HEK293T (cell line): ENCODE measurements around the gene NLRP4.

ENCODE experiments used
- CTCF ChIA-PET: fragments of 350-600 bp; formaldehyde crosslinking; extraction: SDS; loops from one replicate; lab custom pipeline; 2021; ENCODE audit warnings: antibody characterized with exemption, inconsistent platforms; lab: Yijun Ruan, JAX
- POLR2A ChIA-PET: fragments of 350-600 bp; formaldehyde crosslinking; extraction: SDS; loops from one replicate; lab custom pipeline; 2020; ENCODE audit warnings: antibody characterized with exemption, inconsistent platforms; lab: Yijun Ruan, JAX
- DNase-seq: peaks from one replicate; pipeline ENCODE4 v3.0.0; 2012; ENCODE audit warnings: mixed read lengths; ENCODE audit errors: extremely low spot score
- ARNT ChIP-seq: fragments of 450-650 bp; IDR thresholded peaks from 2 replicates; pipeline ENCODE4 v1.6.1; 2017; ENCODE audit warnings: mild to moderate bottlenecking
- BHLHE40 ChIP-seq: fragments of 450-650 bp; IDR thresholded peaks from 2 replicates; pipeline ENCODE4 v1.6.1; 2016; ENCODE audit warnings: mild to moderate bottlenecking, moderate library complexity, borderline replicate concordance
- CTBP1 ChIP-seq: fragments of 450-650 bp; IDR thresholded peaks from 2 replicates; pipeline ENCODE4 v1.6.1; 2016; ENCODE audit warnings: borderline replicate concordance
- ELF4 ChIP-seq: fragments of 450-650 bp; IDR thresholded peaks from 2 replicates; pipeline ENCODE4 v1.6.1; 2017; ENCODE audit warnings: antibody characterized with exemption
- FOXA1 ChIP-seq: fragments of 450-650 bp; IDR thresholded peaks from 2 replicates; pipeline ENCODE4 v1.6.1; 2016; ENCODE audit warnings: mild to moderate bottlenecking
- FOXK2 ChIP-seq: fragments of 450-650 bp; IDR thresholded peaks from 2 replicates; pipeline ENCODE4 v1.6.1; 2016; ENCODE audit warnings: mild to moderate bottlenecking
- FOXM1 ChIP-seq: fragments of 450-650 bp; IDR thresholded peaks from 2 replicates; pipeline ENCODE4 v1.6.1; 2017; ENCODE audit warnings: mild to moderate bottlenecking, borderline replicate concordance
- HDGF ChIP-seq: fragments of 450-650 bp; IDR thresholded peaks from 2 replicates; pipeline ENCODE4 v1.6.1; 2017; ENCODE audit warnings: antibody characterized with exemption, borderline replicate concordance
- L3MBTL2 ChIP-seq: fragments of 450-650 bp; conservative IDR thresholded peaks from 2 replicates; pipeline ENCODE4 v1.6.1; 2016; ENCODE audit warnings: mild to moderate bottlenecking
- LEF1 ChIP-seq: fragments of 450-650 bp; IDR thresholded peaks from 2 replicates; pipeline ENCODE4 v1.6.1; 2017; ENCODE audit warnings: mild to moderate bottlenecking, borderline replicate concordance
- NFRKB ChIP-seq: fragments of 450-650 bp; IDR thresholded peaks from 2 replicates; pipeline ENCODE4 v1.6.1; 2016; ENCODE audit warnings: mild to moderate bottlenecking, moderate library complexity
- PKNOX1 ChIP-seq: fragments of 450-650 bp; IDR thresholded peaks from 2 replicates; pipeline ENCODE4 v1.6.1; 2016
- SP1 ChIP-seq: fragments of 450-650 bp; IDR thresholded peaks from 2 replicates; pipeline ENCODE4 v1.6.1; 2017
- SUZ12 ChIP-seq: fragments of 450-650 bp; IDR thresholded peaks from 2 replicates; pipeline ENCODE4 v1.6.1; 2016; ENCODE audit warnings: mild to moderate bottlenecking
- TARDBP ChIP-seq: fragments of 450-650 bp; IDR thresholded peaks from 2 replicates; pipeline ENCODE4 v1.6.1; 2016
- ZNF384 ChIP-seq: fragments of 450-650 bp; IDR thresholded peaks from 2 replicates; pipeline ENCODE4 v1.6.1; 2016

NLRP4 gene

DNA sequence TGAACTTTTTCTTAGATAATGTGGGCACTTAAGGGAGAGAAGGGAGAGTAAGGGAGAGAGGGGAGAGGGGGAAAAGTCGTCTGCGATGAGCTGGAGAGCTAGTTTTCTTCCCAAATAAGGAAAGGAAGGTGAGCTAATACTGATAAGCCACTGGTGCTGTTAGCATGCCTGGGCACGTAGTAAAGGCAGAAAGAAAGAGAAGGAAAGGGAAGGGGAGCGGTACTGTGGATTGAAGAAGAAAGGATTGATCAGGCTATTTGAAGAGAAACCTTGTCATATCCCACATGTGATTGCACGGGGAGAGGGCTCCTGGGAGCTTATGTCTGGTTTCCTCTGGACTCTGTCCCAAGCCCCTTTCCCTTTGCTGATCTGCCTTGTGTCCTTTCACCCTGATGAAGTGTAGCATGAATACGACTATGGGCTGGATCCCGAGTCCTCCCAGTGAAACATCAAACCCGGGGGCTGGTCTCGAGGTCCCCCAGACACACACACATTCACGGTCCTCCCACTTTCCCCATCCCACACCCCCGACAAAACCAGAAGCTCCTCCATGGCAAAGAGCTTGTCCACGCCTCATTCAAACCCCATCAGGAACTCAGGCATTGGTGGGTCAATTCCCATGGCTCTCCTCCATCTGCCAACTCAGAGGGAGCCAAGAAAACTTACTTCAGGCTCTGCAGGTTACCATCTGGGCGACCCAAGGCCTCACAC is 65.2 kb downstream of the NLRP4 start:
- ChIA-PET CTCF (no interaction called here), POLR2A (no interaction called here)
- no peak for DNase-seq
- TF ChIP-seq SP1 (no peak), ELF4 (no peak), HDGF (no peak), FOXA1 (no peak), FOXM1 (no peak), LEF1 (no peak), ARNT (no peak), L3MBTL2 (no peak), CTBP1 (no peak), TARDBP (no peak)

DNA sequence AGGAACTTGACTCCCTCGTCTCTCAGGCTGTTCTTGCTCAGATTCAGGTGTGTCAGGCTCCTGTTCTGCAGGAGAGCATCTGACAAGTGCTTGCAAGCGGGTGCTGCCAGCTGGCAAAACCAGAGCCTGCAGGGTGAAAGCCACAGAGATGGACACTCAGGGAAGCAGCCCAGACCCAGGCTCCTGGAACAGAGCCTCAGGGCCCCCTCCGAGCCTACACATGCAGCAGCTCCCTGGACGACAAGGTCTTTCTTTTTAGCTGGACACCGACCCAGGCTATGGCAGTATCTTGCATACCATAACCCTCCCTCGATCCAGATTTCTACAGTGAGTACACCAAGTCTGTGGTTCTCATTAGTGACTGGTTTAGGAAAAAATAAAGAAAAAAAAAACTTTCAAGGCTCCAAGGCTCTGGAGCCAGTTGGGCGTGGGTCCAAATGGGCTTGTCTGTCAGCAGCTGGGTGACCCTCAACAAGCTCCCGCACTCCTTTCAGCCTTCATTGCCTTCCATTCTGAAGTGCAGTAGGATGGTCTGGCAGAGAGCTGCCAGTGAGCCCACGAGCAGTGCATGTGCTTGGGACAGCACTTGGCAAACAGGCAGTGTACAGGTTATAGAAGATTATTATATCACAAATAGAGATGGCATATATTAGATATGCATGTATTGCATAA is 65.9 kb downstream of the NLRP4 start:
- ChIA-PET CTCF (no interaction called here), POLR2A (no interaction called here)
- no peak for TF ChIP-seq SUZ12
- no peak for TF ChIP-seq TARDBP
- no peak for TF ChIP-seq CTBP1
- no peak for TF ChIP-seq SP1
- no peak for TF ChIP-seq FOXM1
- no peak for TF ChIP-seq BHLHE40
- no peak for TF ChIP-seq L3MBTL2
- no peak for TF ChIP-seq LEF1
- TF ChIP-seq ELF4 = no peak
- no peak for TF ChIP-seq FOXA1
- TF ChIP-seq ARNT = no peak
- no peak for TF ChIP-seq FOXK2
- no peak for TF ChIP-seq NFRKB
- TF ChIP-seq ZNF384 = no peak
- no peak for TF ChIP-seq PKNOX1
- TF ChIP-seq HDGF = no peak
- no peak for DNase-seq

DNA sequence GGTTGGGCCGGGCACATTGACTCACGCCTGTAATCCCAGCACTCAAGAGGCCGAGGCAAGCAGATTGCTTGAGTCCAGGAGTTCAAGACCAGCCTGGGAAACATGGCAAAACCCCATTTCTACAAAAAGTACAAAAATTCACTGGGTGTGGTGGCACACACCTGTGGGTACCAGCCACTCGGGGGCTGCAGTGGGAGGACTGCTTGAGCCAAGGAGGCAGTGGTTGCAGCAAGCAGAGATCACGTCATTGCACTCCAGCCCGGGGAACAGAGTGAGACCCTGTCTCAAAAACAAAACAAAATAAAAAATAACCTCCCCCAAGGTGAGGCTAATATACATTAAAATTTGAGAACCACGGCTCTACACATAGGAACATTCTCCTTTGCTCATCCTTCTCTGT is 70.9 kb downstream of the NLRP4 start:
- ChIA-PET CTCF (no interaction called here), POLR2A (no interaction called here)

GRCh38 chr19:55907746-55908145 is 71.4 kb downstream of the NLRP4 start:
- TF ChIP-seq ZNF384 (no peak), HDGF (no peak), NFRKB (no peak), CTBP1 (no peak), FOXM1 (no peak), SUZ12 (no peak), BHLHE40 (no peak), FOXA1 (no peak), L3MBTL2 (no peak), TARDBP (no peak)
- CTCF ChIA-PET = no interaction called here
- no peak for DNase-seq
- POLR2A ChIA-PET = no interaction called here

More for the DNA sequence above, 70.9 kb downstream of the NLRP4 start:
- no peak for TF ChIP-seq LEF1
- no peak for TF ChIP-seq ZNF384
- no peak for TF ChIP-seq CTBP1
- TF ChIP-seq ARNT = no peak
- TF ChIP-seq HDGF = no peak
- TF ChIP-seq PKNOX1 = no peak
- TF ChIP-seq TARDBP = no peak
- TF ChIP-seq NFRKB = no peak
- no peak for TF ChIP-seq BHLHE40
- TF ChIP-seq ELF4 = no peak
- TF ChIP-seq SP1 = no peak
- TF ChIP-seq FOXM1 = no peak
- no peak for TF ChIP-seq FOXA1
- no peak for TF ChIP-seq SUZ12
- DNase-seq = no peak

GRCh38 chr19:55909801-55910200 is 73.5 kb downstream of the NLRP4 start:
- no peak for DNase-seq
- CTCF ChIA-PET = no interaction called here
- POLR2A ChIA-PET = no interaction called here
- TF ChIP-seq LEF1 = no peak
- TF ChIP-seq PKNOX1 = no peak
- TF ChIP-seq ARNT = no peak

DNA sequence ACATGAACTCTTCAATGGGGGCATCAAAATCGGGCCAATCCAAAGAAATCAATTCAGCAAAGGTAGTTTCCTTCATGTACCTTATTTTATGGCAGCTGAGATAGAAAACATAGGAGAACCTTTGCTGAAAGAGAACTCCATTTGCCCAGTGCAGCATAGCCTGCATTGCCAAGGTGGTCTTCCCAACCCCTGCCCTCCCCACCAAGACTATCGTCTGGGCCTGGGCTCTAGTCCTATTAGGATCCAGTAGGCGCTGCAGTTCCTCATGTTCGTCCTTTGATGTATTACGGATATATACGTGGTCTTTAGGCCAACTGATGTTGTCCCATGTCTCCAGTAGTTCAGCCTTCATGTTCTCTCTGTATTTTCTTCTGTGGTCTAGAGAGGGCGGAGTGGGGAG is 76.6 kb downstream of the NLRP4 start:
- no peak for DNase-seq
- TF ChIP-seq ARNT (no peak), TARDBP (no peak), SUZ12 (no peak), LEF1 (no peak), CTBP1 (no peak), BHLHE40 (no peak), FOXA1 (no peak), PKNOX1 (no peak), FOXK2 (no peak), ZNF384 (no peak), FOXM1 (no peak)
- ChIA-PET POLR2A (no interaction called here), CTCF (no interaction called here)
